ENCODE data around the gene GSG1L. TPM values are rescaled to one million over a fixed set of nuclear protein-coding genes. Genes with fewer than 3 reads are reported as not detected.

GSG1L gene
- total and polyA plus RNA-seq, 9 of the 15 experiments (the other 6 are each of a cell fraction or from before 2014, with no cell fraction given), result not detected

DNA sequence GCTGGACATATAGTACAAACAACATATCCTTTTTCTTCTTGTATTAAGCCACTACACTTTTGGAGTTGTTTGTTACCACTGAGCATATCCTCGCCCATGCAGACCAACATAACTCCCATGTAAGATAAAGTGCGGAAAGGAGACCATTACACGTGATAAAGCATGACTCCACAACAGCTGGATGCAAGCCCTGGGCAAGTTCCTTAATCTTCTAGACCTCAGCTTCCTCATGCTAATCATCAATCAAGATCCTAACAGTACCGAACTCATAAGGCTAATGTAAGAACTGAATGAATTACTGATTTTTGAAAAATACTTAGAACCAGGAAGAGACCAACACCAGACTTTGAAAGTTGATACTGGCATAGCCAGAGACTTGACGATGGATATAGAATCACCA lies 47.0 kb upstream of the GSG1L start (continued):
- TF ChIP-seq ZFPM2 (CRISPR knock-in tag; IDR thresholded peaks at IDR 0.05), result no peak
- no peak for TF ChIP-seq FOS (IDR thresholded peaks at IDR 0.05; ENCODE audit: extremely low read depth, insufficient read length)
- no peak for TF ChIP-seq PHB2 (IDR thresholded peaks at IDR 0.05; ENCODE audit: low read depth)
- TF ChIP-seq RBM39 (optimal IDR thresholded peaks at IDR 0.05; ENCODE audit: low read depth, low read length), result no peak
- TF ChIP-seq ZNF75A (CRISPR knock-in tag; IDR thresholded peaks at IDR 0.05), result no peak
- no peak for TF ChIP-seq FOXK1 (CRISPR knock-in tag; IDR thresholded peaks at IDR 0.05; ENCODE audit: borderline replicate concordance)
- TF ChIP-seq SNIP1 (IDR thresholded peaks at IDR 0.05; ENCODE audit: low read depth), result no peak
- TF ChIP-seq MAFK (IDR thresholded peaks at IDR 0.05; ENCODE audit: low read length), result no peak; the same call in 1 of the 2 replicates
- TF ChIP-seq SMARCA5 (IDR thresholded peaks at IDR 0.05), result no peak
- TF ChIP-seq, protein P1, sequence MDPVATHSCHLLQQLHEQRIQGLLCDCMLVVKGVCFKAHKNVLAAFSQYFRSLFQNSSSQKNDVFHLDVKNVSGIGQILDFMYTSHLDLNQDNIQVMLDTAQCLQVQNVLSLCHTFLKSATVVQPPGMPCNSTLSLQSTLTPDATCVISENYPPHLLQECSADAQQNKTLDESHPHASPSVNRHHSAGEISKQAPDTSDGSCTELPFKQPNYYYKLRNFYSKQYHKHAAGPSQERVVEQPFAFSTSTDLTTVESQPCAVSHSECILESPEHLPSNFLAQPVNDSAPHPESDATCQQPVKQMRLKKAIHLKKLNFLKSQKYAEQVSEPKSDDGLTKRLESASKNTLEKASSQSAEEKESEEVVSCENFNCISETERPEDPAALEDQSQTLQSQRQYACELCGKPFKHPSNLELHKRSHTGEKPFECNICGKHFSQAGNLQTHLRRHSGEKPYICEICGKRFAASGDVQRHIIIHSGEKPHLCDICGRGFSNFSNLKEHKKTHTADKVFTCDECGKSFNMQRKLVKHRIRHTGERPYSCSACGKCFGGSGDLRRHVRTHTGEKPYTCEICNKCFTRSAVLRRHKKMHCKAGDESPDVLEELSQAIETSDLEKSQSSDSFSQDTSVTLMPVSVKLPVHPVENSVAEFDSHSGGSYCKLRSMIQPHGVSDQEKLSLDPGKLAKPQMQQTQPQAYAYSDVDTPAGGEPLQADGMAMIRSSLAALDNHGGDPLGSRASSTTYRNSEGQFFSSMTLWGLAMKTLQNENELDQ (CRISPR knock-in tag; IDR thresholded peaks at IDR 0.05; ENCODE audit: borderline replicate concordance), result no peak
- TF ChIP-seq, protein P2, sequence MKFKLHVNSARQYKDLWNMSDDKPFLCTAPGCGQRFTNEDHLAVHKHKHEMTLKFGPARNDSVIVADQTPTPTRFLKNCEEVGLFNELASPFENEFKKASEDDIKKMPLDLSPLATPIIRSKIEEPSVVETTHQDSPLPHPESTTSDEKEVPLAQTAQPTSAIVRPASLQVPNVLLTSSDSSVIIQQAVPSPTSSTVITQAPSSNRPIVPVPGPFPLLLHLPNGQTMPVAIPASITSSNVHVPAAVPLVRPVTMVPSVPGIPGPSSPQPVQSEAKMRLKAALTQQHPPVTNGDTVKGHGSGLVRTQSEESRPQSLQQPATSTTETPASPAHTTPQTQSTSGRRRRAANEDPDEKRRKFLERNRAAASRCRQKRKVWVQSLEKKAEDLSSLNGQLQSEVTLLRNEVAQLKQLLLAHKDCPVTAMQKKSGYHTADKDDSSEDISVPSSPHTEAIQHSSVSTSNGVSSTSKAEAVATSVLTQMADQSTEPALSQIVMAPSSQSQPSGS (CRISPR knock-in tag; IDR thresholded peaks at IDR 0.05), result no peak
- TF ChIP-seq PRMT5 (CRISPR knock-in tag; IDR thresholded peaks at IDR 0.05), result no peak
- no peak for TF ChIP-seq ZNF354B (CRISPR knock-in tag; IDR thresholded peaks at IDR 0.05)
- TF ChIP-seq TSC22D4 (tag; IDR thresholded peaks at IDR 0.05), result no peak
- TF ChIP-seq MEF2D (tag; conservative IDR thresholded peaks at IDR 0.05; ENCODE audit: low read depth), result no peak
- TF ChIP-seq CCAR2 (IDR thresholded peaks at IDR 0.05; ENCODE audit: low read depth, low read length), result no peak
- TF ChIP-seq RBM14 (IDR thresholded peaks at IDR 0.05; ENCODE audit: borderline replicate concordance, insufficient read depth, low read depth, low read length), result no peak
- TF ChIP-seq ZNF12 (CRISPR knock-in tag; IDR thresholded peaks at IDR 0.05), result no peak
- TF ChIP-seq FOXJ2 (tag; IDR thresholded peaks at IDR 0.05), result no peak
- no peak for TF ChIP-seq ZNF778 (CRISPR knock-in tag; IDR thresholded peaks at IDR 0.05)
- TF ChIP-seq SIN3A (IDR thresholded peaks at IDR 0.05; ENCODE audit: borderline replicate concordance in 2 of 2, control insufficient read depth in 1 of 2, low read depth in 2 of 2, low read length in 2 of 2), result no peak
- no peak for TF ChIP-seq MBD2 (IDR thresholded peaks at IDR 0.05; ENCODE audit: borderline replicate concordance, low read depth)
- no peak for TF ChIP-seq TCF7L2 (IDR thresholded peaks at IDR 0.05; ENCODE audit: low read depth, low read length)
- TF ChIP-seq SAFB2 (IDR thresholded peaks at IDR 0.05; ENCODE audit: borderline replicate concordance, low read depth, low read length, severe bottlenecking), result no peak
- TF ChIP-seq ZNF41 (CRISPR knock-in tag; conservative IDR thresholded peaks at IDR 0.05), result no peak
- no peak for TF ChIP-seq MECOM (CRISPR knock-in tag; IDR thresholded peaks at IDR 0.05)
- TF ChIP-seq SUPT5H (IDR thresholded peaks at IDR 0.05), result no peak
- no peak for TF ChIP-seq IRF1 (CRISPR knock-in tag; IDR thresholded peaks at IDR 0.05; ENCODE audit: borderline replicate concordance)
- no peak for TF ChIP-seq ZNF121 (CRISPR knock-in tag; conservative IDR thresholded peaks at IDR 0.05)
- no peak for TF ChIP-seq IRF2 (CRISPR knock-in tag; IDR thresholded peaks at IDR 0.05)

Data from K562 (cell line).